ENCODE data around the gene GSTK1. TPM values are rescaled to one million over a fixed set of nuclear protein-coding genes. Genes with fewer than 3 reads are reported as not detected.

GSTK1 gene
- total RNA-seq, 1 donor from 2014 or later, result 60.6 TPM

GRCh38 chr7:143236408-143236990 lies 26.7 kb upstream of the GSTK1 start:
- DNase-seq (ENCODE audit: low read depth), result no peak
- H3K4me3 ChIP-seq (ENCODE audit: low read depth, low read length), result no peak overlapping the region
- H3K36me3 ChIP-seq (ENCODE audit: control insufficient read depth, insufficient read depth, low read length), result no peaks in the 10 kb centered on the region
- no peak for FAIRE-seq
- no peak for TF ChIP-seq CTCF (IDR thresholded peaks at IDR 0.05; ENCODE audit: insufficient read depth, low read length, severe bottlenecking)
- no peaks in the 10 kb centered on the region for H3K27me3 ChIP-seq (ENCODE audit: control insufficient read depth, insufficient read depth, low read length)

GRCh38 chr7:143237366-143237765 lies 25.9 kb upstream of the GSTK1 start:
- Histone ChIP-seq H3K36me3 (ENCODE audit: control insufficient read depth, insufficient read depth, low read length) (no peaks in the 10 kb centered on the region), H3K4me3 (ENCODE audit: low read depth, low read length) (no peak overlapping the region), H3K27me3 (ENCODE audit: control insufficient read depth, insufficient read depth, low read length) (no peaks in the 10 kb centered on the region)
- DNase-seq (ENCODE audit: low read depth), result no peak
- no peak for TF ChIP-seq CTCF (IDR thresholded peaks at IDR 0.05; ENCODE audit: insufficient read depth, low read length, severe bottlenecking)
- no peak for FAIRE-seq

- no peaks in the 10 kb centered on the region for H3K36me3 ChIP-seq (ENCODE audit: control insufficient read depth, insufficient read depth, low read length)
- DNase-seq (ENCODE audit: low read depth) (peak; percentile 15), FAIRE-seq (no peak)
- no peaks in the 10 kb centered on the region for H3K27me3 ChIP-seq (ENCODE audit: control insufficient read depth, insufficient read depth, low read length)
- no peak for TF ChIP-seq CTCF (IDR thresholded peaks at IDR 0.05; ENCODE audit: insufficient read depth, low read length, severe bottlenecking)
- no peak overlapping the region for H3K4me3 ChIP-seq (ENCODE audit: low read depth, low read length)
Measured at GRCh38 chr7:143238289-143238980, 24.8 kb upstream of the GSTK1 start.

- TF ChIP-seq CTCF (IDR thresholded peaks at IDR 0.05; ENCODE audit: insufficient read depth, low read length, severe bottlenecking), result no peak
- peak; percentile 54 for DNase-seq (ENCODE audit: low read depth)
- Histone ChIP-seq H3K4me3 (ENCODE audit: low read depth, low read length) (no peak overlapping the region), H3K27me3 (ENCODE audit: control insufficient read depth, insufficient read depth, low read length) (no peaks in the 10 kb centered on the region), H3K36me3 (ENCODE audit: control insufficient read depth, insufficient read depth, low read length) (no peaks in the 10 kb centered on the region)
- FAIRE-seq, result no peak
Measured at GRCh38 chr7:143239813-143240212, 23.4 kb upstream of the GSTK1 start.

GRCh38 chr7:143240291-143241168 lies 22.7 kb upstream of the GSTK1 start:
- FAIRE-seq, result no peak
- Histone ChIP-seq H3K27me3 (ENCODE audit: control insufficient read depth, insufficient read depth, low read length) (no peaks in the 10 kb centered on the region), H3K4me3 (ENCODE audit: low read depth, low read length) (no peak overlapping the region)

More at GRCh38 chr7:143240291-143241168, 22.7 kb upstream of the GSTK1 start:
- peak; percentile 81 for TF ChIP-seq CTCF (IDR thresholded peaks at IDR 0.05; ENCODE audit: insufficient read depth, low read length, severe bottlenecking)
- H3K36me3 ChIP-seq (ENCODE audit: control insufficient read depth, insufficient read depth, low read length), result no peaks in the 10 kb centered on the region
- peak; percentile 79 for DNase-seq (ENCODE audit: low read depth)

All from bronchial epithelial cell (primary cell).